Kidney glomerular epithelial cell (primary cell): ENCODE measurements around the gene DNAJC7.
"Not testable (repeated sequence)": the region's sequence is repeated elsewhere in the genome, so short reads cannot be mapped to it uniquely, and the experiment has no call there.

Experiments used
- DNase-seq: peaks from one replicate; lab custom pipeline; 2025; lab: John Stamatoyannopoulos, UW

Gene DNAJC7

GRCh38 chr17:42012363-42012762, 4.9 kb downstream of the DNAJC7 start:
- not testable (repeated sequence) for DNase-seq

GRCh38 chr17:42010898-42011516, 6.2 kb downstream of the DNAJC7 start:
- DNase-seq, result no peak

- not testable (repeated sequence) for DNase-seq
These were observed 7.0 kb downstream of the DNAJC7 start for GRCh38 chr17:42010266-42010680.

GRCh38 chr17:42009170-42009569, 8.1 kb downstream of the DNAJC7 start:
- DNase-seq, result no peak

DNA sequence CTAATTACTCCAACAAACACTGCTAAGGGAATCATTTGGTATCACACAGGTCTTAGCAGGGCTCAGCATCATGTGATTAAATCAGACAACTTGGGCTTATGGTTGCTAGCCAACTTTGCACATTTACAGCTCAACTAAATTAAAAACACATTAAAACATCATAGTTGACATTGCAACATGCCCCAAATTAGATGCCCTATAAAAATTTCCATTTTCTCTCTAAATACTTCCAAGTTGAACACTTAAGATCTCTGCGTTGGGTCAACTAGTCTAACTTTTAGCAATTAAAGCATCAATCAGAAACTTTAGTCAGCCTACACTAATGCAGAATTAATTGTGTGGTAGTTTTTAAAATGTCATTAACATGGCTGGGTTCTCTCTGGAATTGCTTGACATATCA, 12.1 kb downstream of the DNAJC7 start:
- DNase-seq, result no peak

GRCh38 chr17:42002792-42003301, 14.4 kb downstream of the DNAJC7 start:
- peak; percentile 15 for DNase-seq

GRCh38 chr17:42002175-42002791, 15.0 kb downstream of the DNAJC7 start:
- no peak for DNase-seq

DNA sequence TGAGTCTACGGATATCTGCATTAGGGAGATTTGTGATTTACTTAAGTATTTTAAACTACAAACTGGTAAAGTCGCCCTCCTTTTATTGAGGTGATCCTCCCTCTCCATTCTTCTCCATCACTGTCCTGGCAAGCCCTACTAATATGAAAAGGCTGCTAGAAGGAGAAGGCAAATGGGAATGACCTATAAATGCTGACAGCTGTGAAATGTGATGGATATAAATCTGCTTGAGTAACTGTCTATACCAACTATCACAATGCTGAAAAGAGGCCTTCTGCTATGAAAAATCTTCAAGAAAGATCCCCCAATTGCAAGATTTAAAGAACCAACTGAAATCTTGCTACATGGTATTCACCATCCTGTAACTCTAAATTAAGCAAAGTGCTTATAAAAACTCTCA, 15.5 kb downstream of the DNAJC7 start:
- no peak for DNase-seq

DNA sequence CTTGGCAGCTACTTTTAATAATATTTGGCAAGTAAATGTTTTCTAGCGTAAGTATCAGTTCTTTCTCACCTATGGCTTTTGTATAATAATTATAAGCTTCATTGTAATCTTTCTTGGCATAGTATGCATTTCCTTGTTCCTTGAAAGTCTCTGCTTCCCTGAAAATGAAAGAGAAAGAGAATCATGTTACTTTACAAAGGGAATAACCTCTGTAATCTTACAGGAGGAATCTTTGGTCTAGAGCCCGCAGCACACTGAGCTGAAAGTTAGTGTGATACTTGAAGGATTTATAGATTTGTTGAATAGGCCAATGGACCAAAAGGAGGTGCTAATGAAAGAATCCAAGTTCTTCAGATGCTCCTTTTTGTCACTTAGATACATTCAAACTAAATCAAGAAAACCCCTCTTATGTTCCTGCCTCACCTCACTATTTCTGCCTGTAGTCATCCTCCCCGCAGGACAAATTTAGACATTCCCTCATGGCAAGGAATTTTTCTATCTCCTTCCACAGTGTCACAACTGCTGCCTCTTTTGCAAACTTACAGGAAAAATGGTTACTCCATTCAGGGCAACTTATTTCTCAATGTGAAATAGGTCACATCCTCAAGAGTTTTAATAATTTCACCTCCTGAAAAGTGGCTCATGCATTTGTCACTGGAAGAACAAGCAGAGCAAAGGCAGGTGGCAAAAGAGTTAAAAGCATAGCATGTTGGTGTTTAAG, 16.7 kb downstream of the DNAJC7 start:
- DNase-seq, result no peak

DNA sequence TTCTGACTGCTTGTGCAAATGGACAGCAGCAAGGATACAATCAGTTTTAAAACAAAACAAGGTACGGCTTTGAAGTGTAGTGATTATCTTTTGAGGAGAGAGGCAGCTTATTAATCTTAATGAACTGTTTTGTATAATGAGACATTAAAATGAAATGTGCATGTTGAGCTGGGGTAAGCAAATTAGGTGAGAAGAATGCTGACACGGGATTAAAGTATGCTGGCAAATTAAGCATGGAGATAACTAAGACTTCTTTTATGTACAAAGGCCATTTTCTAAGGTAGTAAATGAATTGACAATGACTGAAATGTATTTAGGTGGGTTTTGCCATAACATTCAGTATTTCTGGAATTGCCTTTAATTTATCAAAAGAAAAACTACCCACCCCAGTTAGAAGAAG, 18.7 kb downstream of the DNAJC7 start:
- no peak for DNase-seq

DNA sequence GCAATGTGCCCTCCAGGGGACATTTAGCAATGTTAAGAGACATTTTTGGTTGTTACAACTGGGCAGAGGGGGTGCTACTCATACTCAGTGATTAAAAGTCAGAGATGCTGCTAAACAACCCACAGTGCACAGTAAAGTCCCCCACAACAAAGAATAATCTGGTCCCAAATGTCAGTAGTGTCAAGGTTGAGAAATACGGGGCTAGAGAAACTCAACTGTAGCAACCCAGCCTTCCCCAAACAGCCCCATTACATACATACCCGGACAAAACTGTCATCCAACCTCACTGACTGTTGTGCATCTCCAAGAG, 20.4 kb downstream of the DNAJC7 start:
- DNase-seq, result no peak

DNA sequence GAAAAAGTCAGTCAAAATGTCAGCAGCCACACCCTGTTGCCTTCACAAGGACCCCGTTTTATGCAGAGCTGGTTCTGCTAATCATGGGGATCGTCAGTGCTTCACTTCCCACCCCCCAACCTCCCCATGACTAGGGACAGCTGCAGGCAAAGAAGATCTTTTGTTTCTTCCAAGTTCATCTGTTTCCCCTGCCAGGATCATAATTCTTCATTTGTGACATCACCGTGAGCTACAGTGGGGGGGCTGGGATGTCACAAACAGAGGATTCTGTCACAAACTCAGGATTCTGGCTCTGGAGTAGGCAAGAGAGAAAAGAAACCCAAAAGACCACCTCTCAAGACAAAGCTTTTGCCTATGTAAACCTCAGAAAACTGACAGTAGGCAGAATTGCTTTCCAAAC, 24.7 kb downstream of the DNAJC7 start:
- no peak for DNase-seq

- no peak for DNase-seq
These were observed 27.4 kb downstream of the DNAJC7 start for GRCh38 chr17:41989702-41990419.

GRCh38 chr17:41988418-41988817, 28.8 kb downstream of the DNAJC7 start:
- no peak for DNase-seq

DNA sequence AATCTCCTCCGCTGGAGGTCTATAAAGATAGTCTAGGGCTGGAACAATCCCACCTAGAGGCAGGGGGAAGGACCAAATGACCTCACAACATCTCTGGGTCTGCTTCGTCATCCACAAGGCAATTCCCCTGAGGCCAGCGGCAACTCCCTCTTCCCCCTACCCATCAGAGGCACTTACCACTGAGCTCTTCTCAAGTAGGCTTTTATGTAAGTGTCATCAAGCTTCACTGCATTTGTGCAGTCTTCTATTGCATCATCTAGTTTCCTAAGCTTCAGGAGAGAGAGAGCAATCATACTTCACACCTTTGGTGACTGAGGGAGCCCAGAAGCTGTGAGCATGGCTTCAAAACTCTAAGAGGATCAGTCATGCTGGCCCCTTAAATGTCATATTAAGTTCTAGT, 29.6 kb downstream of the DNAJC7 start:
- no peak for DNase-seq

- no peak for DNase-seq
These were observed 30.6 kb downstream of the DNAJC7 start for GRCh38 chr17:41986634-41987033.

DNA sequence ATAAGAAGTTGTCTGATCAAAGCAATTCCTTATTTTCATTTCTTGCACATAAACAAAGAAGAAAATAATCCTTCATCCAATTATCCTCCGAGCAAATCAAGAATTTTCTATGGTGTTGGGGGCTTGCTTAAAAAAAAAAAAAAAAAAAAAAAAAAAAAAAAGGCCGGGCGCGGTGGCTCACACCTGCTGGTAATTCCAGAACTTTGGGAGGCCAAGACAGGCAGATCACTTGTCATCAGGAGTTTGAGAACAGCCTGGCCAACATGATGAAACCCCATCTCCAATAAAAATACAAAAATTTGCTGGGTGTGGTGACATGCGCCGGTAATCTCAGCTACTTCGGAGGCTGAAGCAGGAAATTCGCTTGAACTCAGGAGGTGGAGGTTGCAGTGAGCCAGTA, 31.3 kb downstream of the DNAJC7 start:
- DNase-seq, result no peak

GRCh38 chr17:41984454-41984853, 32.8 kb downstream of the DNAJC7 start:
- DNase-seq, result no peak

- DNase-seq, result peak; percentile 18
These were observed 35.0 kb downstream of the DNAJC7 start for GRCh38 chr17:41982026-41982760.

DNA sequence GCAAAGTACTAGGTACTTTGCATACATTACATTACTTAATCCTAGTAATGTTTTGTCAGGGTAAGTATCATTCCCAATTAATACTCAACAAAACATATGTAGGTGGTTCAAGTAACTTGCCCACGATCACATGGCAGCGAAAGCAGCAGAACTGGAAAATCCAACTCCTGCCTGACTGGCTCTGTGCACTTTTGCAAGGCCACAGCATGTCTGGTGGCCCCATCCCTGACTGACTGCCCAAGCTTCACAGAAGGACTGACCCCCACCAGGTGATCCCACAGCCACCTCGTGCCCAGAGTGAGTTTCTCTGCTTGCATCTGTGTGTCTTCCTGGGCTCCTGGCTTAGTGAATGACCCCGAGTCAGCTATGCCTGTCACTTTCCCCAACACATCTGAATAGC, 39.2 kb downstream of the DNAJC7 start:
- DNase-seq, result no peak

- peak; percentile 28 for DNase-seq
These were observed 41.0 kb downstream of the DNAJC7 start for GRCh38 chr17:41976142-41976768.
